Activated effector memory CD4-positive, alpha-beta T cell treated with anti-CD3 and anti-CD28 coated beads, Interleukin-2, amount 50 U/mL, for 16 hours (primary cell): Measurements from ENCODE around the gene MSANTD2.

Experiments
- DNase-seq: peaks from one replicate; pipeline ENCODE4 v3.0.0-alpha.2; 2020

Gene MSANTD2

GRCh38 chr11:124728134-124728533 lies 72.1 kb downstream of the MSANTD2 start:
- no peak for DNase-seq

GRCh38 chr11:124727474-124727873 lies 72.7 kb downstream of the MSANTD2 start:
- no peak for DNase-seq

GRCh38 chr11:124725719-124726105 lies 74.5 kb downstream of the MSANTD2 start:
- no peak for DNase-seq

- no peak for DNase-seq
Measured at GRCh38 chr11:124724979-124725718, 75.1 kb downstream of the MSANTD2 start.

- no peak for DNase-seq
Measured at GRCh38 chr11:124722176-124722575, 78.0 kb downstream of the MSANTD2 start.

- DNase-seq, result no peak
Measured at GRCh38 chr11:124719534-124719933, 80.7 kb downstream of the MSANTD2 start.

GRCh38 chr11:124718801-124719200 lies 81.4 kb downstream of the MSANTD2 start:
- DNase-seq, result no peak

GRCh38 chr11:124717786-124718651 lies 82.2 kb downstream of the MSANTD2 start:
- no peak for DNase-seq

- no peak for DNase-seq
Measured at GRCh38 chr11:124717421-124717785, 82.8 kb downstream of the MSANTD2 start.

GRCh38 chr11:124716591-124716990 lies 83.6 kb downstream of the MSANTD2 start:
- no peak for DNase-seq
